PC-9 (cell line): ENCODE data around the gene RNF183. TPM values are rescaled to one million over a fixed set of nuclear protein-coding genes. Genes with fewer than 3 reads are reported as not detected.

ENCODE experiments used
- BruUV-seq: library from RNA; stranded (reverse); fragments of 400-500 nt; replicated peaks from 2 replicates; lab custom pipeline; 2021; lab: Mats Ljungman, UMichigan
- CTCF ChIA-PET: fragments of 300-600 bp; sonication (Branson Sonifier 250); formaldehyde crosslinking; loops from one replicate; lab custom pipeline; 2022; ENCODE audit warnings: antibody characterized with exemption; lab: Charles Lee
- POLR2A ChIA-PET: fragments of 300-600 bp; sonication (Branson Sonifier 250); formaldehyde crosslinking; loops from one replicate; lab custom pipeline; 2022; ENCODE audit warnings: antibody characterized with exemption; ENCODE audit not compliant: unreplicated experiment; lab: Charles Lee
- DNase-seq, 2 experiments: peaks; one replicate each; pipeline versions ENCODE4 v3.0.0 to v3.0.0-alpha.2; 2015 to 2022; ENCODE audit warnings: mixed read lengths in 1 of 2
- H2AFZ ChIP-seq: fragments of 200-600 bp; sonication (generic); 2 replicates; pipeline ENCODE4 v1.8.1; 2017; ENCODE audit warnings: antibody characterized with exemption
- H3F3A ChIP-seq: fragments of 200-600 bp; sonication (generic); 2 replicates; pipeline ENCODE4 v1.8.1; 2017; ENCODE audit warnings: antibody characterized with exemption, mild to moderate bottlenecking, low read depth; ENCODE audit not compliant: insufficient read depth
- H3K27ac ChIP-seq: fragments of 200-600 bp; sonication (generic); 2 replicates; pipeline ENCODE4 v1.6.1; 2016; ENCODE audit warnings: mixed run types
- H3K27me3 ChIP-seq: fragments of 200-600 bp; sonication (generic); 2 replicates; pipeline ENCODE4 v1.6.1; 2016; ENCODE audit warnings: low read depth, mixed run types; ENCODE audit not compliant: insufficient read depth
- H3K36me3 ChIP-seq: fragments of 200-600 bp; sonication (generic); 2 replicates; pipeline ENCODE4 v1.6.1; 2016; ENCODE audit warnings: low read depth, mixed run types
- H3K4me1 ChIP-seq: fragments of 200-600 bp; sonication (generic); replicated peaks from 2 replicates; pipeline ENCODE4 v1.6.1; 2016; ENCODE audit warnings: mixed run types; ENCODE audit not compliant: insufficient read depth
- H3K4me2 ChIP-seq: fragments of 200-600 bp; sonication (generic); 2 replicates; pipeline ENCODE4 v1.6.1; 2017; ENCODE audit warnings: mixed run types
- H3K4me3 ChIP-seq: fragments of 200-600 bp; sonication (generic); 2 replicates; pipeline ENCODE4 v1.6.1; 2016; ENCODE audit warnings: mixed run types
- H3K79me2 ChIP-seq: fragments of 200-600 bp; sonication (generic); 2 replicates; pipeline ENCODE4 v1.6.1; 2017; ENCODE audit warnings: low read depth, mixed run types
- H3K9me2 ChIP-seq: fragments of 200-600 bp; sonication (generic); 2 replicates; pipeline ENCODE4 v1.8.1; 2017; ENCODE audit warnings: mild to moderate bottlenecking; ENCODE audit not compliant: insufficient read depth
- H3K9me3 ChIP-seq: fragments of 200-600 bp; sonication (generic); 2 replicates; pipeline ENCODE4 v1.8.1; 2016; ENCODE audit warnings: low read depth; ENCODE audit not compliant: insufficient read depth
- H4K20me1 ChIP-seq: fragments of 200-600 bp; sonication (generic); 2 replicates; pipeline ENCODE4 v1.8.1; 2017; ENCODE audit not compliant: insufficient read depth
- EZH2 ChIP-seq: fragments of 200-600 bp; sonication (generic); IDR thresholded peaks from 2 replicates; pipeline ENCODE4 v1.8.0; 2017; ENCODE audit warnings: antibody characterized with exemption, low read depth
- intact Hi-C: fragments of 100-400 bp; cut with micrococcal nuclease; formaldehyde crosslinking; loops from one replicate; pipeline ENCODE4 v1.10.0; 2022; ENCODE audit not compliant: unreplicated experiment
- total RNA-seq: library from RNA; stranded (reverse); gene quantifications from 2 replicates; pipeline ENCODE4 v1.2.3, GENCODE V29; 2021
- TF ChIP-seq, protein P1 (sequence below): fragments of 200-600 bp; sonication (generic); conservative IDR thresholded peaks from 2 replicates; pipeline ENCODE4 v1.6.1; 2017; ENCODE audit warnings: mixed run types, antibody characterized with exemption, mild to moderate bottlenecking, moderate library complexity

Gene RNF183
- total RNA-seq, 1 experiment from 2014 or later = 0.92 TPM

DNA sequence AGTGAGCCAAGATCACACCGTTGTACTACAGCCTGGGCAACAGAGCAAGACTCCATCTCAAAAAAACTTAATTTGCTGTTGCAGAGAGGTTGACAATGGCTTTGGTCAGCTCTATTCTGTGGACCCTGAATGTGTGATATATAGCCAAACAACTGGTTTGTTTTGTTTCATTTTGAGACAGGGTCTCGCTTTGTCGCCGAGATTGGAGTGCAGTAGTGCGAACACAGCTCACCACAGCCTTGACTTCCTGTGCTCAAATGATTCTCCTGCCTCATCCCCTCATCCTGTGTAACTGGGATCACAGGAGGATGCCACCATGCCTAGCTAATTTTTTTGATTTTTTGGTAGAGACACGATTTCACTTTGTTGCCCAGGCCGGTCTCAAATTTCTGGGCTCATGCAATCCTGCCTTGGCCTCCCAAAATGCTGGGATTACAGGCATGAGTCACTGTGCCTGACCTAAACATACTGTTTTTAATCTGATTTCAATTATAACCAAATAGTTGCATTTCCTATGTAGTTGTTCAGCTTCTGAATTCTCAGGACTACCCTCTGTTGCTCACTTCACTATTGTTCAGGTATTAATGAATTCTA lies 9.8 kb downstream of the RNF183 start:
- no peaks in the 10 kb centered on the region for H4K20me1 ChIP-seq
- BruUV-seq = no TSS peak
- CTCF ChIA-PET = no interaction called here
- H3K4me3 ChIP-seq = no peak overlapping the region
- peaks cover 21% of the 10 kb centered on the region for H3K36me3 ChIP-seq
- TF ChIP-seq, protein P1, sequence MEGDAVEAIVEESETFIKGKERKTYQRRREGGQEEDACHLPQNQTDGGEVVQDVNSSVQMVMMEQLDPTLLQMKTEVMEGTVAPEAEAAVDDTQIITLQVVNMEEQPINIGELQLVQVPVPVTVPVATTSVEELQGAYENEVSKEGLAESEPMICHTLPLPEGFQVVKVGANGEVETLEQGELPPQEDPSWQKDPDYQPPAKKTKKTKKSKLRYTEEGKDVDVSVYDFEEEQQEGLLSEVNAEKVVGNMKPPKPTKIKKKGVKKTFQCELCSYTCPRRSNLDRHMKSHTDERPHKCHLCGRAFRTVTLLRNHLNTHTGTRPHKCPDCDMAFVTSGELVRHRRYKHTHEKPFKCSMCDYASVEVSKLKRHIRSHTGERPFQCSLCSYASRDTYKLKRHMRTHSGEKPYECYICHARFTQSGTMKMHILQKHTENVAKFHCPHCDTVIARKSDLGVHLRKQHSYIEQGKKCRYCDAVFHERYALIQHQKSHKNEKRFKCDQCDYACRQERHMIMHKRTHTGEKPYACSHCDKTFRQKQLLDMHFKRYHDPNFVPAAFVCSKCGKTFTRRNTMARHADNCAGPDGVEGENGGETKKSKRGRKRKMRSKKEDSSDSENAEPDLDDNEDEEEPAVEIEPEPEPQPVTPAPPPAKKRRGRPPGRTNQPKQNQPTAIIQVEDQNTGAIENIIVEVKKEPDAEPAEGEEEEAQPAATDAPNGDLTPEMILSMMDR = no peak
- no peak for TF ChIP-seq EZH2
- POLR2A ChIA-PET = interaction anchor here (0.8 kb wide), 1 partner anchor 69 kb away, joined by 11 read pairs; no protein-coding TSS in a partner anchor
- H3K9me3 ChIP-seq = no peaks in the 10 kb centered on the region
- H3F3A ChIP-seq = peaks cover 13% of the 10 kb centered on the region; the same call in 1 of the 2 replicates
- DNase-seq = no peak
- no peaks in the 10 kb centered on the region for H3K9me2 ChIP-seq
- no peaks in the 10 kb centered on the region for H3K4me1 ChIP-seq
- intact Hi-C loops = no loop called here
- H2AFZ ChIP-seq = no peak overlapping the region
- H3K79me2 ChIP-seq = no peaks in the 10 kb centered on the region
- H3K27me3 ChIP-seq = no peaks in the 10 kb centered on the region
- H3K27ac ChIP-seq = no peak overlapping the region
- H3K4me2 ChIP-seq = no peak overlapping the region

DNA sequence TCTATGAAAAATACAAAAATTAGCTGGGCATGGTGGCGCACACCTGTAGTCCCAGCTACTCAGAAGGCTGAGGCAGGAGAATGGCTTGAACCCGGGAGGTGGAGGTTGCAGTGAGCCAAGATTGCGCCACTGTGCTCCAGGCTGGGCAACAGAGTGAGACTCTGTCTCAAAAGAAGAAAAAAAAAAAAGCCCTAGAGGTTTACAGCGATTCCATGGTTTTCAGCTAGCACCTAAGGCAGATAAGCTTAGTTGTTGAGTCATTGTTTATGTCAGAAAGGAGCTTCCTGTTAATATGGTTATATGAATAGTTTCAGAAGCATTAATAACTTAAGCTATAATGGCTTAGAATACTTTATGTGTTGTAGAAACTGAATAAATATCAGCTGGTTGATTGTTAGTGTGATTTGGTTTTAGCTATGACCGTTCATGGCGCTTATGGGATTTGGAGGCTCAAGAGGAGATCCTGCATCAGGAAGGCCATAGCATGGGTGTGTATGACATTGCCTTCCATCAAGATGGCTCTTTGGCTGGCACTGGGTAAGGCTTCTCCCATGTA lies 13.0 kb downstream of the RNF183 start:
- H4K20me1 ChIP-seq = no peaks in the 10 kb centered on the region
- DNase-seq = no peak
- H3K9me3 ChIP-seq = no peaks in the 10 kb centered on the region
- no peak overlapping the region for H3K4me2 ChIP-seq
- H3K27me3 ChIP-seq = no peaks in the 10 kb centered on the region
- H3K4me3 ChIP-seq = no peak overlapping the region
- H3K4me1 ChIP-seq = no peaks in the 10 kb centered on the region
- peaks cover 9% of the 10 kb centered on the region; the same call in 1 of the 2 replicates for H3F3A ChIP-seq
- H3K27ac ChIP-seq = no peak overlapping the region
- intact Hi-C loops = no loop called here
- ChIA-PET POLR2A (interaction anchor here (0.6 to 0.7 kb wide), 2 partner anchors 11 to 111 kb away, joined by 6 read pairs; partner anchors contain the start of gene ALAD), CTCF (interaction anchor here (0.7 kb wide), 1 partner anchor 1391 kb away, joined by 5 read pairs; no protein-coding TSS in a partner anchor)
- H3K9me2 ChIP-seq = no peaks in the 10 kb centered on the region
- TF ChIP-seq EZH2 = no peak
- TF ChIP-seq, protein P1 = no peak
- H3K36me3 ChIP-seq = peaks cover 44% of the 10 kb centered on the region
- BruUV-seq = no TSS peak
- no peak overlapping the region for H2AFZ ChIP-seq
- H3K79me2 ChIP-seq = no peaks in the 10 kb centered on the region

DNA sequence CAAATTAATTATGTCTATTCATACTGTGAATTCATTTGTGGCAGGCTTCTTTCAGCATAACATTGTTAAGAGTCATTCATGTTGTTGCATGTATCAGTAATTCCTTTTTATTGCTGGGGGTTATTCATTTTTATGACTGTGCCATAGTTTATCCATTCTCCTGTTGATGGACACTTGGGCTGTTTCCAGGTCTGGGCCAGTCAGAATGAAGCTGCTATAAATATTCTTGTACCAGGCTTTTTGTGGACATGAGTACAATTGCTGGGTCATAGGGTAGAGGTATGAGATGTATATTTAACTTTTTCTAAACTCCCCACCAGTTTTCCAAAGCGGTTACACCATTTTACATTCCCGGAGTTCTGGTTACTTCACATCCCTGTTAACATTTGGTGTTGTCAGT lies 14.1 kb downstream of the RNF183 start:
- TF ChIP-seq, protein P1 = no peak
- no peak for TF ChIP-seq EZH2
- Histone ChIP-seq H3K27me3 (no peaks in the 10 kb centered on the region), H3K27ac (no peak overlapping the region), H3K4me2 (no peak overlapping the region), H3K4me3 (no peak overlapping the region), H3F3A (peaks cover 8% of the 10 kb centered on the region; the same call in 1 of the 2 replicates), H2AFZ (no peak overlapping the region), H3K9me3 (no peaks in the 10 kb centered on the region), H4K20me1 (no peaks in the 10 kb centered on the region), H3K9me2 (no peaks in the 10 kb centered on the region), H3K79me2 (no peaks in the 10 kb centered on the region), H3K36me3 (peaks cover 53% of the 10 kb centered on the region), H3K4me1 (no peaks in the 10 kb centered on the region)
- ChIA-PET POLR2A (no interaction called here), CTCF (no interaction called here)
- no peak for DNase-seq
- intact Hi-C loops = no loop called here
- no TSS peak for BruUV-seq
